H1 (cell line): ENCODE data around the gene ACBD4. TPM values are rescaled to one million over a fixed set of nuclear protein-coding genes. Genes with fewer than 3 reads are reported as not detected.

Experiments
- CTCF ChIA-PET: fragments of 300-600 bp; sonication (Branson Sonifier 250); formaldehyde crosslinking; loops from one replicate; lab custom pipeline; 2021; ENCODE audit not compliant: partially characterized antibody; lab: Charles Lee
- POLR2A ChIA-PET: fragments of 300-600 bp; sonication (Branson Sonifier 250); formaldehyde crosslinking; loops from one replicate; lab custom pipeline; 2021; ENCODE audit warnings: inconsistent platforms; ENCODE audit not compliant: partially characterized antibody; lab: Charles Lee
- DNase-seq, 2 experiments: peaks; one replicate each; pipeline versions ENCODE4 v3.0.0 to v3.0.0-alpha.2; 2010 to 2022; ENCODE audit warnings: low spot score in 2 of 2, low read depth in 1 of 2, mixed read lengths in 1 of 2
- FAIRE-seq: peaks from 2 replicates; lab custom pipeline; 2011; peaks lifted over from hg19 to GRCh38; lab: Jason Lieb, UNC
- H2AFZ ChIP-seq: 2 replicates; pipeline ENCODE4 v1.8.1; 2012; ENCODE audit warnings: low read length, inconsistent platforms
- H2AK5ac ChIP-seq: 2 replicates; pipeline ENCODE4 v1.6.1; 2013; ENCODE audit warnings: low read depth, low read length
- H2BK120ac ChIP-seq: replicated peaks from 2 replicates; pipeline ENCODE3; 2013; ENCODE audit warnings: low read depth, low read length, inconsistent platforms
- H2BK12ac ChIP-seq: 2 replicates; pipeline ENCODE4 v1.6.1; 2013; ENCODE audit warnings: low read depth, low read length
- H2BK15ac ChIP-seq: 2 replicates; pipeline ENCODE4 v1.6.1; 2013; ENCODE audit warnings: low read length
- H2BK20ac ChIP-seq: 2 replicates; pipeline ENCODE4 v1.6.1; 2013; ENCODE audit warnings: low read length
- H2BK5ac ChIP-seq: 2 replicates; pipeline ENCODE4 v1.6.1; 2013; ENCODE audit warnings: low read depth, low read length
- H3K14ac ChIP-seq: 2 replicates; pipeline ENCODE4 v1.6.1; 2013; ENCODE audit warnings: inconsistent platforms; ENCODE audit not compliant: insufficient read length
- H3K18ac ChIP-seq: 2 replicates; pipeline ENCODE4 v1.6.1; 2013; ENCODE audit warnings: low read length; ENCODE audit errors: extremely low read depth
- H3K23ac ChIP-seq: 2 replicates; pipeline ENCODE4 v1.6.1; 2013; ENCODE audit warnings: inconsistent platforms; ENCODE audit not compliant: insufficient read length
- H3K23me2 ChIP-seq: 2 replicates; pipeline ENCODE4 v1.6.1; 2013; ENCODE audit warnings: low read depth, low read length
- H3K27ac ChIP-seq: 2 replicates; pipeline ENCODE4 v1.6.1; 2011; ENCODE audit warnings: low read depth, low read length, inconsistent platforms
- H3K27me3 ChIP-seq, 4 experiments: replicated peaks in 1 of 4; 1 replicate in 1 of 4; 2 replicates in 3 of 4; pipeline versions ENCODE4 v1.6.1 to v1.8.1; 2011 to 2013; ENCODE audit warnings: low read length in 3 of 4, mild to moderate bottlenecking in 3 of 4, inconsistent platforms in 2 of 4, mixed read lengths in 2 of 4, moderate library complexity in 1 of 4; ENCODE audit not compliant: control insufficient read depth in 3 of 4, insufficient read depth in 3 of 4; ENCODE audit errors: extremely low read depth in 1 of 4
- H3K36me3 ChIP-seq, 4 experiments: 2 replicates each; pipeline versions ENCODE4 v1.6.1 to v1.8.1; 2011 to 2013; ENCODE audit warnings: mild to moderate bottlenecking in 4 of 4, low read length in 3 of 4, moderate library complexity in 2 of 4, control low read depth in 1 of 4, inconsistent platforms in 1 of 4; ENCODE audit not compliant: insufficient read depth in 4 of 4, control insufficient read depth in 2 of 4
- H3K4ac ChIP-seq: replicated peaks from 2 replicates; pipeline ENCODE3; 2013; ENCODE audit warnings: low read length, low read depth, mixed read lengths, inconsistent platforms; ENCODE audit not compliant: insufficient read length
- H3K4me1 ChIP-seq, 4 experiments: replicated peaks in 1 of 4; 1 replicate in 1 of 4; 2 replicates in 3 of 4; pipeline versions ENCODE4 v1.6.1 to v1.8.1; 2011 to 2013; ENCODE audit warnings: low read length in 3 of 4, inconsistent platforms in 2 of 4, mixed read lengths in 1 of 4; ENCODE audit not compliant: insufficient read depth in 4 of 4, control insufficient read depth in 3 of 4
- H3K4me2 ChIP-seq, 2 experiments: 2 replicates each; pipeline versions ENCODE4 v1.6.1 to v1.8.1; 2011 to 2013; ENCODE audit warnings: low read depth in 2 of 2, low read length in 2 of 2, control low read depth in 1 of 2, inconsistent platforms in 1 of 2, mild to moderate bottlenecking in 1 of 2; ENCODE audit not compliant: insufficient read depth in 1 of 2
- H3K4me3 ChIP-seq, 4 experiments: fragments of 200-600, 300-600 bp in 1 of 4; sonication (generic), shearing (Covaris generic), sonication (Bioruptor Twin) in 1 of 4; 2 replicates each; pipeline versions ENCODE4 v1.5.1 to v1.8.1; 2011 to 2016; ENCODE audit warnings: low read length in 4 of 4, low read depth in 3 of 4, control low read depth in 2 of 4, inconsistent platforms in 2 of 4, mild to moderate bottlenecking in 2 of 4, mixed read lengths in 1 of 4, moderate library complexity in 1 of 4; ENCODE audit not compliant: insufficient read depth in 2 of 4; ENCODE audit errors: extremely low read depth in 1 of 4
- H3K56ac ChIP-seq: replicated peaks from 2 replicates; pipeline ENCODE3; 2013; ENCODE audit warnings: low read depth, mild to moderate bottlenecking, mixed read lengths, low read length, inconsistent platforms; ENCODE audit not compliant: insufficient read length
- H3K79me1 ChIP-seq: 2 replicates; pipeline ENCODE4 v1.6.1; 2013; ENCODE audit warnings: low read depth, low read length, control low read depth
- H3K79me2 ChIP-seq, 2 experiments: 2 replicates each; pipeline versions ENCODE4 v1.6.1 to v1.8.1; 2012 to 2013; ENCODE audit warnings: low read length in 2 of 2, mild to moderate bottlenecking in 2 of 2, inconsistent platforms in 1 of 2; ENCODE audit not compliant: insufficient read depth in 2 of 2, control insufficient read depth in 1 of 2
- H3K9ac ChIP-seq, 4 experiments: replicated peaks in 1 of 4; 1 replicate in 1 of 4; 2 replicates in 3 of 4; pipeline versions ENCODE4 v1.6.1 to v1.8.1; 2011 to 2013; ENCODE audit warnings: low read depth in 3 of 4, low read length in 3 of 4, control low read depth in 2 of 4, mild to moderate bottlenecking in 2 of 4, moderate library complexity in 2 of 4, inconsistent platforms in 1 of 4; ENCODE audit errors: extremely low read depth in 1 of 4
- H3K9me3 ChIP-seq, 2 experiments: 2 replicates each; pipeline versions ENCODE4 v1.6.1 to v1.8.1; 2012 to 2013; ENCODE audit warnings: mild to moderate bottlenecking in 2 of 2, moderate library complexity in 2 of 2, control low read depth in 1 of 2, inconsistent platforms in 1 of 2, low read depth in 1 of 2, low read length in 1 of 2, mixed read lengths in 1 of 2; ENCODE audit not compliant: insufficient read depth in 2 of 2
- H4K20me1 ChIP-seq, 2 experiments: replicated peaks in 1 of 2; 2 replicates each; pipeline versions ENCODE3 to v1.8.1; 2011 to 2013; ENCODE audit warnings: inconsistent platforms in 2 of 2, low read length in 2 of 2, mild to moderate bottlenecking in 1 of 2; ENCODE audit not compliant: insufficient read depth in 2 of 2, control insufficient read depth in 1 of 2
- H4K5ac ChIP-seq: 2 replicates; pipeline ENCODE4 v1.6.1; 2013; ENCODE audit warnings: low read length, low read depth, mixed read lengths, inconsistent platforms; ENCODE audit not compliant: insufficient read length
- H4K8ac ChIP-seq: 2 replicates; pipeline ENCODE4 v1.8.0; 2013; ENCODE audit warnings: mild to moderate bottlenecking, moderate library complexity, low read length, inconsistent platforms; ENCODE audit not compliant: insufficient read depth; ENCODE audit errors: extremely low read depth
- H4K91ac ChIP-seq: replicated peaks from 2 replicates; pipeline ENCODE3; 2013; ENCODE audit warnings: low read length, mixed read lengths, inconsistent platforms; ENCODE audit not compliant: insufficient read length
- BCL11A ChIP-seq, 2 experiments: IDR thresholded peaks; one replicate each; pipeline ENCODE4 v1.6.1; 2011; ENCODE audit warnings: low read depth in 2 of 2, low read length in 2 of 2, mild to moderate bottlenecking in 2 of 2
- CREB1 ChIP-seq: IDR thresholded peaks from 2 replicates; pipeline ENCODE4 v1.6.1; 2012; ENCODE audit warnings: inconsistent platforms
- JUND ChIP-seq: IDR thresholded peaks from 2 replicates; pipeline ENCODE4 v1.6.1; 2011; ENCODE audit warnings: mild to moderate bottlenecking, improper control_type of control experiment, low read length
- NANOG ChIP-seq: IDR thresholded peaks from 2 replicates; pipeline ENCODE4 v1.6.1; 2011; ENCODE audit warnings: low read length, low read depth, mild to moderate bottlenecking, inconsistent platforms; ENCODE audit not compliant: insufficient read depth, poor library complexity, severe bottlenecking
- RAD21 ChIP-seq, 2 experiments: IDR thresholded peaks in 1 of 2; conservative IDR thresholded peaks in 1 of 2; 2 replicates each; pipeline ENCODE4 v1.6.1; 2011; ENCODE audit warnings: low read depth in 2 of 2, low read length in 2 of 2, improper control_type of control experiment in 1 of 2, inconsistent platforms in 1 of 2, mild to moderate bottlenecking in 1 of 2, moderate library complexity in 1 of 2
- WGBS, 2 experiments: shearing (Covaris generic) in 1 of 2; methylation state at CpG; one replicate each; pipeline versions ENCODE4 v1.1.6 to v1.1.7; 2013 to 2015; ENCODE audit warnings: low lambda C conversion rate in 2 of 2, mixed read lengths in 2 of 2, inconsistent platforms in 1 of 2, low coverage in 1 of 2, missing lambda C conversion rate in 1 of 2; ENCODE audit not compliant: insufficient replicate concordance in 2 of 2, insufficient coverage in 1 of 2, insufficient read length in 1 of 2; ENCODE audit errors: extremely low coverage in 1 of 2, missing lambda C conversion rate in 1 of 2; 5-methylcytosine and 5-hydroxymethylcytosine counted together
- polyA plus RNA-seq, 7 experiments: library from polyadenylated mRNA; depleted of rRNA in 3 of 7; stranded (reverse) in 5 of 7; unstranded in 2 of 7; fragments of >200 nt in 5 of 7; fragments of 200-250 nt in 2 of 7; gene quantifications; 1 replicate in 5 of 7; 2 replicates in 1 of 7; 4 replicates in 1 of 7; pipeline versions ENCODE4 v1.2.1 to v1.2.3, GENCODE V29; 2011 to 2013; ENCODE audit warnings: missing spikeins in 2 of 7, mixed read lengths in 2 of 7
- total RNA-seq: library from RNA; stranded (reverse); fragmentation: NEBNext Ultra II Directional; extraction: Animal tissue kit (Norgen Biotek cat#: 25700); gene quantifications from 2 replicates; pipeline ENCODE4 v1.2.1, GENCODE V29; 2021

Gene ACBD4
- total and polyA plus RNA-seq, 2 of the 8 experiments (the other 6 are each of a cell fraction or from before 2014, with no cell fraction given), result 7.3 to 10.7 TPM

- WGBS, 2 experiments, result 90% methylated on average over 6 of the region's 7 CpGs; no CpG with 5 or more reads in 1 of the 2 experiments
- POLR2A ChIA-PET, result interaction anchor here (1.0 to 2.9 kb wide), 2 partner anchors 26 to 38 kb away, joined by 4 to 11 read pairs; partner anchors contain the start of gene HEXIM2
- Histone ChIP-seq H2BK120ac (no peak overlapping the region), H4K5ac (no peak overlapping the region), H4K20me1 (no peaks in the 10 kb centered on the region), H2AFZ (no peak overlapping the region), H3K79me2 (no peaks in the 10 kb centered on the region), H4K8ac (no peak overlapping the region), H3K9ac (no peak overlapping the region), H4K91ac (no peak overlapping the region), H3K23ac (no peak overlapping the region), H3K4ac (no peak overlapping the region), H2BK15ac (no peak overlapping the region), H2BK20ac (no peak overlapping the region), H3K36me3 (no peaks in the 10 kb centered on the region), H3K23me2 (no peaks in the 10 kb centered on the region), H3K4me1 (peaks cover 0 to 3% (median 0%) of the 10 kb centered on the region in 4 experiments; a peak in 2 of 7 replicates), H2BK12ac (no peak overlapping the region), H3K79me1 (no peaks in the 10 kb centered on the region), H3K27me3 (no peaks in the 10 kb centered on the region), H3K9me3 (no peaks in the 10 kb centered on the region), H3K4me3 (no peak overlapping the region), H2BK5ac (no peak overlapping the region), H3K4me2 (no peak overlapping the region), H3K27ac (no peak overlapping the region), H3K18ac (no peak overlapping the region), H2AK5ac (no peak overlapping the region), H3K14ac (no peak overlapping the region), H3K56ac (no peak overlapping the region)
- CTCF ChIA-PET, result interaction anchor here (2.7 kb wide), 1 partner anchor 11 kb away, joined by 15 read pairs; no protein-coding TSS in a partner anchor
- no peak for DNase-seq
- FAIRE-seq, result no peak
- TF ChIP-seq CREB1 (no peak), JUND (no peak), RAD21 (IDR thresholded peaks at IDR 0.05 in 1 of 2, conservative IDR thresholded peaks at IDR 0.05 in 1 of 2; ENCODE audit: low read depth in 2 of 2, low read length in 2 of 2) (no peak), NANOG (no peak), BCL11A (IDR thresholded peaks at IDR 0.05; ENCODE audit: low read depth in 2 of 2, low read length in 2 of 2) (no peak)
Measured at GRCh38 chr17:45186801-45187354, 51.4 kb downstream of the ACBD4 start.
